ENCODE measurements around the gene MTURN. TPM values are rescaled to one million over a fixed set of nuclear protein-coding genes. Genes with fewer than 3 reads are reported as not detected.
"Not testable (repeated sequence)": the region's sequence is repeated elsewhere in the genome, so short reads cannot be mapped to it uniquely, and the experiment has no call there.

The MTURN gene
- total RNA-seq, 2 donors from 2014 or later: 4.0 to 6.4 TPM

GRCh38 chr7:30187513-30187912 is 52.7 kb downstream of the MTURN start:
- no peak for ATAC-seq (replicated peaks)
- Mint-ChIP-seq H3K27me3 (no peaks in the 10 kb centered on the region), H3K4me1 (no peaks in the 10 kb centered on the region), H3K27ac (no peak overlapping the region), H3K36me3 (ENCODE audit: low read depth) (no peaks in the 10 kb centered on the region), H3K9me3 (peaks cover 4% of the 10 kb centered on the region), H3K4me3 (no peak overlapping the region)

DNA sequence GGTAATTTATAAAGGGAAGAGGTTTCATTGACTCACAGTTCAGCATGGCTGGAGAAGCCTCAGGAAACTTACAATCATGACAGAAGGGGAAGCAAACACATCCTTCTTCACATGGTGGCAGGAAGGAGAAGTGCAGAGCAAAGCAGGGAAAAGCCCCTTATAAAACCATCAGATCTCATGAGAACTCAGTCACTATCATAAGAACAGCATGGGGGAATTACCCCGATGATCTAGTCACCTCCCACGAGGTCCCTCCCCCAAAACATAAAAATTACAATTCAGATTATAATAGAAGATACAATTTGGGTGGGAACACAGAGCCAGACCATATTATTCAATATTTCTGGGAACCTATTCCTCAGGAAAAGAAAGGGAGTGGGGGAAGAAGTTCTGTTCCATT is 53.6 kb downstream of the MTURN start:
- H3K4me1 Mint-ChIP-seq; H3K36me3 Mint-ChIP-seq (ENCODE audit: low read depth); H3K4me3 Mint-ChIP-seq; H3K9me3 Mint-ChIP-seq; H3K27me3 Mint-ChIP-seq; ATAC-seq (replicated peaks); H3K27ac Mint-ChIP-seq: not testable (repeated sequence)

- H3K4me1 Mint-ChIP-seq: no peaks in the 10 kb centered on the region
- peaks cover 4% of the 10 kb centered on the region for H3K9me3 Mint-ChIP-seq
- H3K27ac Mint-ChIP-seq: no peak overlapping the region
- no peak for ATAC-seq (replicated peaks)
- H3K36me3 Mint-ChIP-seq (ENCODE audit: low read depth): no peaks in the 10 kb centered on the region
- no peaks in the 10 kb centered on the region for H3K27me3 Mint-ChIP-seq
- no peak overlapping the region for H3K4me3 Mint-ChIP-seq
These were observed 54.0 kb downstream of the MTURN start for GRCh38 chr7:30188811-30189210.

DNA sequence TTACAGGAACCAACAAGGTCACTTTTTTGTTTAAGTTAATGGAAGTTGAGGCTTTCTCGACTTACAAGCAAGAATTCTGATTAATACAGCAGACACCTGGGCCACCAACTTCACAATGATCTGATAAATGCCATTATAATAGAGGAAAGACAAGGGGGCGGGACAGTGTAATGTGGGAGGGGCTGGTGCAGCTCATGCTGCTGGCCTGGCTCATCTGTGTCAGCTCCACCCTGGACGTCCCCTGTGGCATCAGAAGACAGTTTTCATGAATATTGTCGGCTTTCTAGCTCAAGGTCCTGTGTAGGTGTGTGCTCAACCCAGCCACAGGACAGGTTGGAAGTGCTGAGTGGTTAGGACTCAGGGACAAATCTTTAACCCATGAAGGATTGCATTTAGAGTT is 57.0 kb downstream of the MTURN start:
- Mint-ChIP-seq H3K9me3 (peaks cover 17% of the 10 kb centered on the region), H3K4me3 (no peak overlapping the region), H3K4me1 (no peaks in the 10 kb centered on the region), H3K27ac (no peak overlapping the region), H3K36me3 (ENCODE audit: low read depth) (no peaks in the 10 kb centered on the region), H3K27me3 (no peaks in the 10 kb centered on the region)
- no peak for ATAC-seq (replicated peaks)

DNA sequence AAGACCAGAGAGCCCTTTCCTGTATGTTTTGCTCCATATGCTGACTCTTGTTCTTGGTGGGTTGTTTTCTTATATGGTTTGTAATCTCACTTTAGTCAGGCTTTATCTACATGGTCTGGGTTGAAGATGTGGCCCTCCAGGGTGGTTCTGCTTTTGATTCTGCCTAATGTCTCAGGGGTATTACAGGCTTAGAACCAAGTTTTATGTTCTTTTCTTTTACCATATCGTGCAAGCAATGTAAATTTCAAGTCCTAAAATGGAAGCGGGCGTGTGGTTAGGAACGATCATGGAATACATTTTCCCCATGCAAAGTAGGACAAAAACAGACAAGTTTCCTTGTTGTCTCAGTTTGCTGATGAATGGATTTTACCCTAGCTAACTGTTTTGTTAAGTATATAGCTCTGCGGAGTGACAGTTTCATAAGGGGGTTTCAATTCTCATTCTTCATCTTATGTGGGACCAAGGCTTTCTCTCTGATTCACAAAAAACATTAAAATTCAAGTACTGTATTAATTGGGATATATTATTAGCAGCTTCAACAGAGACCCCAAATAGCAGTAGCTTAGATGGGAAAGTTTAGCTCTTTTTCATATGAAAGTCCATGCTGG is 58.7 kb downstream of the MTURN start:
- Mint-ChIP-seq H3K4me1 (no peaks in the 10 kb centered on the region), H3K9me3 (peaks cover 16% of the 10 kb centered on the region), H3K27ac (no peak overlapping the region), H3K4me3 (no peak overlapping the region), H3K27me3 (no peaks in the 10 kb centered on the region), H3K36me3 (ENCODE audit: low read depth) (no peaks in the 10 kb centered on the region)
- ATAC-seq (replicated peaks): no peak

- Mint-ChIP-seq H3K27ac (no peak overlapping the region), H3K9me3 (peaks cover 16% of the 10 kb centered on the region), H3K27me3 (no peaks in the 10 kb centered on the region), H3K4me3 (no peak overlapping the region), H3K36me3 (ENCODE audit: low read depth) (no peaks in the 10 kb centered on the region), H3K4me1 (no peaks in the 10 kb centered on the region)
- ATAC-seq (replicated peaks): no peak
These were observed 61.6 kb downstream of the MTURN start for GRCh38 chr7:30196408-30196807.

DNA sequence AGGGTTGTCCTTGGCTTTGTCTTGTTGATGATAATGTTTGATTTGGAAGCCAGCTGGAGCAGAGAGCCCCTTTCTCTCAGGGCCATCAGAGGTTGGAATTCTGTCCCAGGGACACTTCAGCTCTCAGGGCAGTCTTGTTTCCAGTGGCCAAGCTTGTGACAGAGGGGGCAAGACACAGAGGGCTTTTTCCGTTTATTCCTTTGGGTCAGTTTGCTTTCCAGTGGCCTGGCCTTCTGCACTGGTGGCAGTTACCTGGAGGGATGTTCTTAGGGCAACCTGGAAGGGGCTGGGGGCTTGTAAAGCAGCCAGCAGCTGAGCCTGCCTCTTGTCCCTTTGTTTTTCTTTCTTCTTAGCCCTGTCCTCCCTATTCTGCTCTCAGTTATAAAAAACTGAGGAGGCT is 62.7 kb downstream of the MTURN start:
- peaks cover 16% of the 10 kb centered on the region for H3K9me3 Mint-ChIP-seq
- no peak overlapping the region for H3K4me3 Mint-ChIP-seq
- no peak overlapping the region for H3K27ac Mint-ChIP-seq
- H3K4me1 Mint-ChIP-seq: no peaks in the 10 kb centered on the region
- no peak for ATAC-seq (replicated peaks)
- H3K27me3 Mint-ChIP-seq: no peaks in the 10 kb centered on the region
- no peaks in the 10 kb centered on the region for H3K36me3 Mint-ChIP-seq (ENCODE audit: low read depth)

DNA sequence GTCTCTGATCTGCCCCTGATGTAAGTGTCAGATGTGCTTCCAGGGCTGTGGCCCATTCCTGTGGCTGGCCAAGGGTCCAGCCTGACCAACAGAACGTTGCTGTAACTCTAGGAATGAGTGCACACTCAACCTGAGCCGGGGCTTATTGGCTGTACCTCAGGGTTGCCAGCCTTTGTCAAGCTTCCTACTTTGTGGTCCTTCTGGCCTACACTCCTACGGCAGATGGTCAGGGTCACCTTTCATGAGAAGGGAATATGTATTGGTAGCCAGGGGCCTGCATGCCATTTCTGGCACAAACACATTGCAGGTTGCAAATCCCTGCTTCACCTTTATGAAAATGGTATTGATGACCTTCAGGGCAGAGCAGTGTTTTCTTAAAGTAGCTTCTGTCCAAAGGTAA is 64.5 kb downstream of the MTURN start:
- Mint-ChIP-seq H3K27ac (no peak overlapping the region), H3K4me3 (no peak overlapping the region), H3K36me3 (ENCODE audit: low read depth) (no peaks in the 10 kb centered on the region), H3K27me3 (no peaks in the 10 kb centered on the region), H3K4me1 (no peaks in the 10 kb centered on the region), H3K9me3 (peaks cover 16% of the 10 kb centered on the region)
- no peak for ATAC-seq (replicated peaks)

DNA sequence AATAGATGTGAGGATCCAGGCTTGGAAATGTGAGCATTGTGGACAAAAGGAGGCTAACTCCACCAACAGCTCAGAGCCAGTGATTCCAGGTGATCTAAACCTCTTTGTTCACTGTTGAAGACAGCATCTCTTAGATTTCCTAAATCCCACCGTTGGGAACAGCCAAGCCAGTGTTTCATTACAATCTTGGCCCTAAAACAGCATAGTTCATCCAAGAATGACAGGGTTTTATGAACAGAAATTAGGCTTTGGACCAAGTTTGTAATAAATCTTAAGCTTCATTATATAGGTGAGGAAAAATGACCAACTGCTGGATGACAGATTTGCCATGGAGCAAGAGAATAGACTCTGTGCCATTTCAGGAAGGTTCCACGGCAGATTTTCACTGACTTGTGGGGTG is 65.8 kb downstream of the MTURN start:
- Mint-ChIP-seq H3K27ac (no peak overlapping the region), H3K9me3 (peaks cover 9% of the 10 kb centered on the region), H3K4me3 (no peak overlapping the region), H3K27me3 (no peaks in the 10 kb centered on the region), H3K4me1 (no peaks in the 10 kb centered on the region), H3K36me3 (ENCODE audit: low read depth) (no peaks in the 10 kb centered on the region)
- no peak for ATAC-seq (replicated peaks)

DNA sequence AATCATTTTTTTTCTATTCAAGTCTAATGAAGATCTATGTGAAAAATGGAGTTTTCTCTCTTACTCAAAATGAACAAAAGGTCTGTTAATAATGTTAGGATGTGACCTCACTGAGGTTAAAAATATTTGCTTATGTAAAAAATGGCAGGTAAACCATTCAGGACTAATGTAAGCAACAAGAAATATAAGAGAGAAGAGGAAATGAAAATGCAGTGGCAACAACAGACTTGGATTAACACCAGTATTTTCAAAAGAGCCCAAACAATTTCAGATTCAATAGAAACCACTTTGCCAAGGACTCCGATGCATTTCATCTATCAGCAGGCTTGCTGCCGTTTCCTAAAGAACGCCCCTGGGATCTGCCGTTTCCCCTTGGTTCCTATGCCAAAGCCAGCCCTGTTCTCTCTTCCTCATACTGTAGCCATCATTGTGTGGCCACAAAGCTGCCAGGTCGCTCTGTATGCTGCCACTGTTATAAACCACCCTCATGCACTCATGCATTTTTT is 66.4 kb downstream of the MTURN start:
- no peak for ATAC-seq (replicated peaks)
- Mint-ChIP-seq H3K4me1 (no peaks in the 10 kb centered on the region), H3K4me3 (no peak overlapping the region), H3K27me3 (no peaks in the 10 kb centered on the region), H3K9me3 (peaks cover 5% of the 10 kb centered on the region), H3K27ac (no peak overlapping the region), H3K36me3 (ENCODE audit: low read depth) (no peaks in the 10 kb centered on the region)

DNA sequence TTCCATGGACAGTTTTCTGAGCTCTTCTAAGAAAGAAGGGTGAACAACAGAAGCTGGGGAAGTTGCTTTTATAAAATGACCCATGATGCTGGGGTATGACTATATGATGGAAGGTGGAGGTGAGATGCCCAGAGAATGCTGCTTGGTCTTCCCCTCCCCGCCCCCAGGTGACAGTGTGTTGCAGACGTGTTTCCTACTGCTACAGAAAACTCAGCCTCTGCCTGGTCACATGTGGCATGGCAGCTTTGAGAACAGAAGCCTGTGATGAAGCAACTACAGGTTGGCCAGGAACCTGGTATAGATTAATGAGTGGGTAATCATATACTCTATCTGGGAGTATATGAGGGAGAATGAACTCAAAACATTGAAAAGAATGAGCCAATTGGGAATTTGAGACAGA is 67.1 kb downstream of the MTURN start:
- H3K36me3 Mint-ChIP-seq (ENCODE audit: low read depth): no peaks in the 10 kb centered on the region
- H3K27me3 Mint-ChIP-seq: no peaks in the 10 kb centered on the region
- no peak overlapping the region for H3K27ac Mint-ChIP-seq
- H3K4me1 Mint-ChIP-seq: no peaks in the 10 kb centered on the region
- no peak for ATAC-seq (replicated peaks)
- H3K4me3 Mint-ChIP-seq: no peak overlapping the region
- H3K9me3 Mint-ChIP-seq: peaks cover 2% of the 10 kb centered on the region

- no peaks in the 10 kb centered on the region for H3K27me3 Mint-ChIP-seq
- no peaks in the 10 kb centered on the region for H3K4me1 Mint-ChIP-seq
- H3K27ac Mint-ChIP-seq: no peak overlapping the region
- H3K9me3 Mint-ChIP-seq: no peaks in the 10 kb centered on the region
- no peaks in the 10 kb centered on the region for H3K36me3 Mint-ChIP-seq (ENCODE audit: low read depth)
- ATAC-seq (replicated peaks): no peak
- H3K4me3 Mint-ChIP-seq: no peak overlapping the region
These were observed 67.9 kb downstream of the MTURN start for GRCh38 chr7:30202671-30203070.

DNA sequence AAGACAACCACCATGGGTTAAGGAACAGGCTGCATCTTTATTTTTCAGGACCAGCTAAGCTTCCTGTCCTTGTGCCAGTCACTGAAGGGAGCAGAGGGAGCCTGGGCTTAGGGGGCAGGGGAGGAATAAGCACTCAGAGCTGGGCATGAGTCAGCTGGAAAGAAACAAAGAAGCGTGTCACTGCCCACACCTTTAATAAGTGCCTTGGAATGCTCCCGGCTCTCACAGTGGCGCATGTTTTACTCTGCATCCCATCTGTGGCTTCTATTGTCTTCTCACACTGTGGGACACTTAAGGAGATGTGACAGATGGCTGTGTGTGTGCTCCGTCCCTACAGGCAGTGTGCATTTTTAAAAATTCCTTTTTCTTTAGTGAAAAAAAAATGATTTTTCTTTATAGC is 71.7 kb downstream of the MTURN start:
- no peak overlapping the region for H3K4me3 Mint-ChIP-seq
- H3K27ac Mint-ChIP-seq: no peak overlapping the region
- no peaks in the 10 kb centered on the region for H3K4me1 Mint-ChIP-seq
- H3K9me3 Mint-ChIP-seq: no peaks in the 10 kb centered on the region
- H3K27me3 Mint-ChIP-seq: no peaks in the 10 kb centered on the region
- no peaks in the 10 kb centered on the region for H3K36me3 Mint-ChIP-seq (ENCODE audit: low read depth)
- ATAC-seq (replicated peaks): no peak

GRCh38 chr7:30206942-30207341 is 72.2 kb downstream of the MTURN start:
- H3K36me3 Mint-ChIP-seq (ENCODE audit: low read depth): no peaks in the 10 kb centered on the region
- H3K27ac Mint-ChIP-seq: no peak overlapping the region

GRCh38 chr7:30207376-30207775 is 72.6 kb downstream of the MTURN start:
- Mint-ChIP-seq H3K9me3 (no peaks in the 10 kb centered on the region), H3K4me1 (no peaks in the 10 kb centered on the region), H3K27me3 (no peaks in the 10 kb centered on the region), H3K4me3 (no peak overlapping the region), H3K27ac (no peak overlapping the region), H3K36me3 (ENCODE audit: low read depth) (no peaks in the 10 kb centered on the region)
- no peak for ATAC-seq (replicated peaks)

More at GRCh38 chr7:30206942-30207341, 72.2 kb downstream of the MTURN start:
- H3K27me3 Mint-ChIP-seq: no peaks in the 10 kb centered on the region
- H3K9me3 Mint-ChIP-seq: no peaks in the 10 kb centered on the region
- no peak overlapping the region for H3K4me3 Mint-ChIP-seq
- no peaks in the 10 kb centered on the region for H3K4me1 Mint-ChIP-seq
- no peak for ATAC-seq (replicated peaks)

- Mint-ChIP-seq H3K27ac (no peak overlapping the region), H3K9me3 (no peaks in the 10 kb centered on the region), H3K4me3 (no peak overlapping the region), H3K27me3 (peaks cover 5% of the 10 kb centered on the region), H3K4me1 (no peaks in the 10 kb centered on the region), H3K36me3 (ENCODE audit: low read depth) (no peaks in the 10 kb centered on the region)
- no peak for ATAC-seq (replicated peaks)
These were observed 75.2 kb downstream of the MTURN start for GRCh38 chr7:30209951-30210350.

Measured in activated T-helper 17 cell treated with anti-CD3 and anti-CD28 coated beads, Interleukin-2, amount 50 U/mL, for 72 hours (primary cell).